IMR-90 (cell line): ENCODE data around the gene FNIP2. TPM values are rescaled to one million over a fixed set of nuclear protein-coding genes. Genes with fewer than 3 reads are reported as not detected.
A peak's percentile ranks its signal among the peaks of the same experiment; 100 is the strongest.

Experiments
- ATAC-seq: fragments of 200-7000 bp; cut with Tn5 transposase; 2 replicates; pipeline ENCODE4 v1.9.1; 2020; ENCODE audit warnings: low read depth, mild to moderate bottlenecking, moderate library complexity
- BruUV-seq: library from RNA; stranded (reverse); fragments of 400-500 nt; replicated peaks from 2 replicates; lab custom pipeline; 2021; lab: Mats Ljungman, UMichigan
- CTCF ChIA-PET: fragments of 300-600 bp; formaldehyde crosslinking; extraction: SDS; loops from one replicate; lab custom pipeline; 2021; ENCODE audit warnings: antibody characterized with exemption; lab: Yijun Ruan, JAX
- POLR2A ChIA-PET: fragments of 300-600 bp; sonication (Branson Sonifier 250); formaldehyde crosslinking; loops from one replicate; lab custom pipeline; 2022; ENCODE audit warnings: antibody characterized with exemption; ENCODE audit not compliant: unreplicated experiment; lab: Charles Lee
- DNase-seq: peaks from one replicate; pipeline ENCODE4 v3.0.0; 2013
- H2AFZ ChIP-seq: replicated peaks from 2 replicates; pipeline ENCODE3; 2013; ENCODE audit warnings: low read length, mild to moderate bottlenecking; ENCODE audit not compliant: poor library complexity
- H2AK5ac ChIP-seq: 2 replicates; pipeline ENCODE4 v1.6.1; 2013; ENCODE audit warnings: low read depth, low read length, inconsistent platforms
- H2AK9ac ChIP-seq: replicated peaks from 2 replicates; pipeline ENCODE3; 2013; ENCODE audit warnings: mild to moderate bottlenecking, low read depth, low read length, moderate library complexity; ENCODE audit not compliant: poor library complexity
- H2BK120ac ChIP-seq: 2 replicates; pipeline ENCODE4 v1.6.1; 2013; ENCODE audit warnings: low read depth, low read length, inconsistent platforms
- H2BK15ac ChIP-seq: 3 replicates; pipeline ENCODE4 v1.6.1; 2013; ENCODE audit warnings: low read depth, low read length, inconsistent platforms
- H2BK20ac ChIP-seq: 2 replicates; pipeline ENCODE4 v1.6.1; 2013; ENCODE audit warnings: low read depth, mild to moderate bottlenecking, inconsistent platforms, low read length, moderate library complexity
- H2BK5ac ChIP-seq: 2 replicates; pipeline ENCODE4 v1.6.1; 2013; ENCODE audit warnings: mild to moderate bottlenecking, low read depth, low read length, inconsistent platforms; ENCODE audit not compliant: poor library complexity, severe bottlenecking
- H3K14ac ChIP-seq: replicated peaks from 2 replicates; pipeline ENCODE4 v1.6.1; 2013; ENCODE audit warnings: low read depth, low read length, inconsistent platforms
- H3K18ac ChIP-seq: 2 replicates; pipeline ENCODE4 v1.6.1; 2013; ENCODE audit warnings: low read depth, low read length, control low read depth
- H3K23ac ChIP-seq: 2 replicates; pipeline ENCODE4 v1.6.1; 2013; ENCODE audit warnings: low read depth, low read length, inconsistent platforms
- H3K27ac ChIP-seq: 2 replicates; pipeline ENCODE4 v1.5.1; 2013; ENCODE audit warnings: mild to moderate bottlenecking, control low read depth, low read length; ENCODE audit not compliant: insufficient read depth
- H3K27me3 ChIP-seq: 2 replicates; pipeline ENCODE4 v1.6.1; 2013; ENCODE audit warnings: low read length; ENCODE audit not compliant: control insufficient read depth, insufficient read depth
- H3K36me3 ChIP-seq: 2 replicates; pipeline ENCODE4 v1.6.1; 2013; ENCODE audit warnings: low read length, mixed read lengths; ENCODE audit not compliant: control insufficient read depth, insufficient read depth
- H3K4ac ChIP-seq: 2 replicates; pipeline ENCODE4 v1.6.1; 2013; ENCODE audit warnings: low read depth, low read length, inconsistent platforms
- H3K4me1 ChIP-seq: 2 replicates; pipeline ENCODE4 v1.6.1; 2013; ENCODE audit warnings: low read length, mixed read lengths; ENCODE audit not compliant: control insufficient read depth, insufficient read depth
- H3K4me2 ChIP-seq: 2 replicates; pipeline ENCODE4 v1.6.1; 2013; ENCODE audit warnings: low read depth, mild to moderate bottlenecking, control low read depth, low read length, moderate library complexity
- H3K4me3 ChIP-seq: 2 replicates; pipeline ENCODE4 v1.5.1; 2013; ENCODE audit warnings: low read depth, mild to moderate bottlenecking, control low read depth, low read length, moderate library complexity; ENCODE audit not compliant: insufficient read depth
- H3K56ac ChIP-seq: 2 replicates; pipeline ENCODE4 v1.6.1; 2013; ENCODE audit warnings: low read length, inconsistent platforms; ENCODE audit not compliant: insufficient read depth; ENCODE audit errors: extremely low read depth
- H3K79me1 ChIP-seq, 2 experiments: 2 replicates each; pipeline ENCODE4 v1.6.1; 2013; ENCODE audit warnings: low read length in 2 of 2, inconsistent platforms in 1 of 2, low read depth in 1 of 2
- H3K9ac ChIP-seq: 2 replicates; pipeline ENCODE4 v1.6.1; 2013; ENCODE audit warnings: low read depth, low read length, control low read depth
- H3K9me1 ChIP-seq: 2 replicates; pipeline ENCODE4 v1.6.1; 2013; ENCODE audit warnings: low read length, inconsistent platforms; ENCODE audit not compliant: insufficient read depth
- H3K9me3 ChIP-seq: 2 replicates; pipeline ENCODE4 v1.6.1; 2013; ENCODE audit warnings: low read length; ENCODE audit not compliant: control insufficient read depth, insufficient read depth
- H4K20me1 ChIP-seq: 2 replicates; pipeline ENCODE4 v1.6.1; 2013; ENCODE audit warnings: low read length, inconsistent platforms; ENCODE audit not compliant: insufficient read depth
- H4K5ac ChIP-seq: 2 replicates; pipeline ENCODE4 v1.6.1; 2013; ENCODE audit warnings: mild to moderate bottlenecking, low read depth, low read length, control low read depth
- H4K8ac ChIP-seq, 2 experiments: 2 replicates each; pipeline ENCODE4 v1.6.1; 2013; ENCODE audit warnings: low read depth in 2 of 2, low read length in 2 of 2, control low read depth in 1 of 2, inconsistent platforms in 1 of 2
- H4K91ac ChIP-seq: 2 replicates; pipeline ENCODE4 v1.6.1; 2013; ENCODE audit warnings: low read depth, low read length, inconsistent platforms; ENCODE audit not compliant: insufficient read depth
- CHD1 ChIP-seq: IDR thresholded peaks from 2 replicates; pipeline ENCODE4 v1.6.1; 2012; ENCODE audit warnings: low read depth, low read length, improper control_type of control experiment
- CTCF ChIP-seq: conservative IDR thresholded peaks from 2 replicates; pipeline ENCODE4 v1.5.1; 2012; ENCODE audit warnings: mild to moderate bottlenecking, low read depth, low read length, improper control_type of control experiment
- ELK1 ChIP-seq: fragments of 150-350 bp; IDR thresholded peaks from 2 replicates; pipeline ENCODE4 v1.6.1; 2016; ENCODE audit warnings: low read depth, mild to moderate bottlenecking, low read length, moderate library complexity, borderline replicate concordance
- MAFK ChIP-seq: IDR thresholded peaks from 2 replicates; pipeline ENCODE4 v1.6.1; 2012; ENCODE audit warnings: low read depth, low read length, improper control_type of control experiment
- MXI1 ChIP-seq: IDR thresholded peaks from 2 replicates; pipeline ENCODE4 v1.6.1; 2012; ENCODE audit warnings: low read depth, mild to moderate bottlenecking, low read length, moderate library complexity, borderline replicate concordance
- NFE2L2 ChIP-seq: fragments of 150-350 bp; IDR thresholded peaks from 2 replicates; pipeline ENCODE4 v1.6.1; 2016; ENCODE audit warnings: low read depth, mild to moderate bottlenecking, low read length
- RAD21 ChIP-seq: IDR thresholded peaks from 2 replicates; pipeline ENCODE4 v1.6.1; 2012; ENCODE audit warnings: low read length, improper control_type of control experiment
- RCOR1 ChIP-seq: IDR thresholded peaks from 2 replicates; pipeline ENCODE4 v1.6.1; 2012; ENCODE audit warnings: mild to moderate bottlenecking, low read length, improper control_type of control experiment; ENCODE audit not compliant: insufficient replicate concordance
- SMC3 ChIP-seq: fragments of 150-350 bp; IDR thresholded peaks from 2 replicates; pipeline ENCODE4 v1.6.1; 2016; ENCODE audit warnings: low read depth, mild to moderate bottlenecking, antibody characterized with exemption, low read length, moderate library complexity
- WGBS, 2 experiments: methylation state at CpG; one replicate each; pipeline versions ENCODE4 v1.1.5 to v1.1.7; 2013; ENCODE audit warnings: missing lambda C conversion rate in 2 of 2; ENCODE audit not compliant: insufficient read length in 1 of 2; ENCODE audit errors: extremely low coverage in 2 of 2; 5-methylcytosine and 5-hydroxymethylcytosine counted together
- dilution Hi-C: fragments of 300-500 bp; cut with HindIII; formaldehyde crosslinking; loops from one replicate; pipeline ENCODE4 v1.14.3; 2018; ENCODE audit warnings: low sequenced_read_pairs; ENCODE audit not compliant: unreplicated experiment
- in situ Hi-C: fragments of 300-500 bp; cut with MboI; formaldehyde crosslinking; loops from 3 replicates; pipeline ENCODE4 v1.14.3; 2019; ENCODE audit warnings: low sequenced_read_pairs, inconsistent platforms, mixed read lengths
- intact Hi-C: fragments of 100-400 bp; cut with micrococcal nuclease; formaldehyde crosslinking; loops from 2 replicates; pipeline ENCODE4 v1.10.0; 2022
- polyA plus RNA-seq, 3 experiments: library from polyadenylated mRNA; depleted of rRNA; stranded (reverse); fragments of >200 nt; gene quantifications; 2 replicates each; pipeline ENCODE4 v1.2.3, GENCODE V29; 2012; ENCODE audit warnings: low replicate concordance in 1 of 3
- total RNA-seq: library from RNA; depleted of rRNA; stranded (reverse); fragments of >200 nt; gene quantifications from 2 replicates; pipeline ENCODE4 v1.2.3, GENCODE V29; 2012

Gene FNIP2
- total and polyA plus RNA-seq, 2 of the 4 experiments (the other 2 are of a cell fraction), result 4.7 to 24.6 TPM

DNA sequence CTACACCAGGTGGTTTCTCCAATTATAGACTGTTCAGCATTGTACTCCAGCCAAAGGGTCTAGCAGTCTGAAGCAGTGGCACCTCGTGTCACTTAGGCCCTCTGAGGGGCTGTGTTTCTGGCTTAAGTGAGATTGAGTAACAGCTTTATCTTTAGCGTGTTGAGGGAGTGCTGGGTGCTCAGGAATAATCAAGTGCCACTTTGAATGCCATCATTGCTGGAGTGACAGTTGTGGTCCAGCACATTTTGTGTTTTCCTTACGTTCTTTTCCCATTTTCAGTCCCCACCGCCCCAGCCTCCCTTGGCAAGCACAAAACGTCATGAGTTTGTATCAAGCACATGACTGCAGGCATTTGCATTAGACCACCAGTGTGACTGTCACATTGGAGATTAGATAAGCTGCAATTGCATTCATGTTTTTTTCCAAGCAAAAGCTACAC, 58.7 kb downstream of the FNIP2 start:
- no peak for DNase-seq
- Histone ChIP-seq H3K79me1 (peaks cover 10 to 37% of the 10 kb centered on the region in 2 experiments; a peak in 3 of 4 replicates), H4K91ac (no peak overlapping the region), H4K8ac (no peak overlapping the region), H2AK5ac (no peak overlapping the region), H2BK15ac (no peak overlapping the region), H4K20me1 (no peaks in the 10 kb centered on the region), H3K9me3 (no peaks in the 10 kb centered on the region), H3K4me1 (peaks cover 11% of the 10 kb centered on the region), H3K4ac (no peak overlapping the region), H3K4me2 (no peak overlapping the region), H4K5ac (no peak overlapping the region), H3K9me1 (peaks cover 20% of the 10 kb centered on the region), H3K18ac (no peak overlapping the region), H3K56ac (no peak overlapping the region), H2BK5ac (no peak overlapping the region), H2BK120ac (no peak overlapping the region), H3K23ac (no peak overlapping the region), H3K27ac (no peak overlapping the region), H3K4me3 (no peak overlapping the region), H3K9ac (no peak overlapping the region), H2AFZ (no peak overlapping the region), H3K36me3 (0 out of 2 replicates have a peak, but pooled peaks cover 1% of the 10 kb centered on the region), H3K27me3 (no peaks in the 10 kb centered on the region), H2AK9ac (peak overlapping the region; percentile 39), H3K14ac (no peak overlapping the region), H2BK20ac (no peak overlapping the region)
- 80% methylated on average over 1 of the region's 5 CpGs; no CpG with 5 or more reads in 1 of the 2 experiments for WGBS, 2 experiments
- dilution Hi-C loops, result no loop called here
- ChIA-PET CTCF (no interaction called here), POLR2A (no interaction called here)
- BruUV-seq, result no TSS peak
- intact Hi-C loops, result no loop called here
- in situ Hi-C loops, result loop anchor here (25.0 kb wide), 1 partner anchor 565 kb away; no protein-coding TSS in a partner anchor
- ATAC-seq, result no peak
- TF ChIP-seq NFE2L2, result no peak
- TF ChIP-seq CHD1, result no peak
- no peak for TF ChIP-seq ELK1
- no peak for TF ChIP-seq RCOR1
- TF ChIP-seq MAFK, result no peak
- no peak for TF ChIP-seq CTCF
- no peak for TF ChIP-seq SMC3
- no peak for TF ChIP-seq MXI1
- no peak for TF ChIP-seq RAD21
